ENCODE results near the gene KCND2.

- no peak for TF ChIP-seq CTCF (IDR thresholded peaks at IDR 0.05)
- no peak for TF ChIP-seq REST (IDR thresholded peaks at IDR 0.05; ENCODE audit: insufficient read depth in 1 of 2, low read depth in 2 of 2, low read length in 1 of 2)
Observed at GRCh38 chr7:120467676-120468075, 194.7 kb downstream of the KCND2 start.

Measured in Panc1 (cell line).